ENCODE data around the gene ELOVL7. TPM values are rescaled to one million over a fixed set of nuclear protein-coding genes. Genes with fewer than 3 reads are reported as not detected.

The ELOVL7 gene
- total and polyA plus RNA-seq, 4 experiments from 2014 or later: not detected

- Histone ChIP-seq H3K4me1 (ENCODE audit: insufficient read depth, low read length) (no peaks in the 10 kb centered on the region), H3K36me3 (ENCODE audit: insufficient read depth, low read length) (no peaks in the 10 kb centered on the region), H3K27ac (ENCODE audit: low read depth, low read length) (no peak overlapping the region), H3K4me3 (ENCODE audit: low read length in 2 of 2) (no peak overlapping the region), H3K9me3 (ENCODE audit: control insufficient read depth in 1 of 2, low read length in 2 of 2) (no peaks in the 10 kb centered on the region), H3K27me3 (ENCODE audit: insufficient read depth, low read length) (no peaks in the 10 kb centered on the region)
- POLR2A ChIA-PET (ENCODE audit: partially characterized antibody): no interaction called here
- Mint-ChIP-seq H3K4me3 (no peak overlapping the region), H3K36me3 (no peaks in the 10 kb centered on the region), H3K4me1 (peaks cover 0 to 6% (median 3%) of the 10 kb centered on the region in 4 donors), H3K27me3 (no peaks in the 10 kb centered on the region), H3K27ac (no peak overlapping the region), H3K9me3 (peaks cover 0 to 1% (median 0%) of the 10 kb centered on the region in 8 donors)
- CTCF ChIA-PET (ENCODE audit: partially characterized antibody): no interaction called here
- DNase-seq: no peak
- intact Hi-C loops (cut with micrococcal nuclease): no loop called here
Measured at GRCh38 chr5:60830581-60831127, 13.4 kb downstream of the ELOVL7 start.

GRCh38 chr5:60829490-60830266, 14.4 kb downstream of the ELOVL7 start:
- POLR2A ChIA-PET (ENCODE audit: partially characterized antibody): no interaction called here
- intact Hi-C loops (cut with micrococcal nuclease): no loop called here
- DNase-seq: no peak
- H3K9me3 Mint-ChIP-seq: no peaks in the 10 kb centered on the region
- H3K9me3 ChIP-seq (ENCODE audit: control insufficient read depth in 1 of 2, low read length in 2 of 2): no peaks in the 10 kb centered on the region
- H3K27me3 Mint-ChIP-seq: no peaks in the 10 kb centered on the region
- no peaks in the 10 kb centered on the region for H3K27me3 ChIP-seq (ENCODE audit: insufficient read depth, low read length)
- no peaks in the 10 kb centered on the region for H3K36me3 Mint-ChIP-seq
- no peaks in the 10 kb centered on the region for H3K36me3 ChIP-seq (ENCODE audit: insufficient read depth, low read length)
- H3K27ac ChIP-seq (ENCODE audit: low read depth, low read length): no peak overlapping the region
- no peaks in the 10 kb centered on the region for H3K4me1 ChIP-seq (ENCODE audit: insufficient read depth, low read length)
- H3K4me1 Mint-ChIP-seq: peaks cover 0 to 6% (median 3%) of the 10 kb centered on the region in 4 donors
- no peak overlapping the region for H3K4me3 ChIP-seq (ENCODE audit: low read length in 2 of 2)
- peak overlapping the region in 1 of 7 donors; percentile 62 for H3K27ac Mint-ChIP-seq
- CTCF ChIA-PET (ENCODE audit: partially characterized antibody): no interaction called here
- no peak overlapping the region for H3K4me3 Mint-ChIP-seq

GRCh38 chr5:60827201-60827600, 16.9 kb downstream of the ELOVL7 start:
- no peak overlapping the region for H3K27ac Mint-ChIP-seq
- no peaks in the 10 kb centered on the region for H3K27me3 ChIP-seq (ENCODE audit: insufficient read depth, low read length)
- POLR2A ChIA-PET (ENCODE audit: partially characterized antibody): no interaction called here
- H3K36me3 Mint-ChIP-seq: no peaks in the 10 kb centered on the region
- H3K4me1 Mint-ChIP-seq: peaks cover 0 to 6% (median 3%) of the 10 kb centered on the region in 4 donors
- no peaks in the 10 kb centered on the region for H3K27me3 Mint-ChIP-seq
- DNase-seq: no peak
- intact Hi-C loops (cut with micrococcal nuclease): no loop called here
- H3K4me1 ChIP-seq (ENCODE audit: insufficient read depth, low read length): no peaks in the 10 kb centered on the region
- H3K9me3 ChIP-seq (ENCODE audit: control insufficient read depth in 1 of 2, low read length in 2 of 2): no peaks in the 10 kb centered on the region
- CTCF ChIA-PET (ENCODE audit: partially characterized antibody): no interaction called here
- H3K4me3 Mint-ChIP-seq: no peak overlapping the region
- no peak overlapping the region for H3K4me3 ChIP-seq (ENCODE audit: low read length in 2 of 2)
- H3K36me3 ChIP-seq (ENCODE audit: insufficient read depth, low read length): no peaks in the 10 kb centered on the region
- no peak overlapping the region for H3K27ac ChIP-seq (ENCODE audit: low read depth, low read length)
- no peaks in the 10 kb centered on the region for H3K9me3 Mint-ChIP-seq

GRCh38 chr5:60826653-60827052, 17.4 kb downstream of the ELOVL7 start:
- intact Hi-C loops (cut with micrococcal nuclease): no loop called here

GRCh38 chr5:60823574-60823973, 20.5 kb downstream of the ELOVL7 start:
- POLR2A ChIA-PET (ENCODE audit: partially characterized antibody): no interaction called here

More at GRCh38 chr5:60826653-60827052, 17.4 kb downstream of the ELOVL7 start:
- Histone ChIP-seq H3K4me3 (ENCODE audit: low read length in 2 of 2) (no peak overlapping the region), H3K9me3 (ENCODE audit: control insufficient read depth in 1 of 2, low read length in 2 of 2) (no peaks in the 10 kb centered on the region), H3K4me1 (ENCODE audit: insufficient read depth, low read length) (no peaks in the 10 kb centered on the region), H3K27me3 (ENCODE audit: insufficient read depth, low read length) (no peaks in the 10 kb centered on the region), H3K36me3 (ENCODE audit: insufficient read depth, low read length) (no peaks in the 10 kb centered on the region), H3K27ac (ENCODE audit: low read depth, low read length) (no peak overlapping the region)
- POLR2A ChIA-PET (ENCODE audit: partially characterized antibody): no interaction called here
- Mint-ChIP-seq H3K27ac (no peak overlapping the region), H3K27me3 (no peaks in the 10 kb centered on the region), H3K4me3 (no peak overlapping the region), H3K4me1 (peaks cover 0 to 6% (median 3%) of the 10 kb centered on the region in 4 donors), H3K9me3 (no peaks in the 10 kb centered on the region), H3K36me3 (no peaks in the 10 kb centered on the region)
- CTCF ChIA-PET (ENCODE audit: partially characterized antibody): no interaction called here
- DNase-seq: no peak

GRCh38 chr5:60822285-60822556, 21.8 kb downstream of the ELOVL7 start:
- CTCF ChIA-PET (ENCODE audit: partially characterized antibody): no interaction called here
- no peak overlapping the region for H3K4me3 Mint-ChIP-seq
- intact Hi-C loops (cut with micrococcal nuclease): no loop called here
- no peaks in the 10 kb centered on the region for H3K27me3 Mint-ChIP-seq
- Histone ChIP-seq H3K27me3 (ENCODE audit: insufficient read depth, low read length) (no peaks in the 10 kb centered on the region), H3K9me3 (ENCODE audit: control insufficient read depth in 1 of 2, low read length in 2 of 2) (no peaks in the 10 kb centered on the region), H3K4me1 (ENCODE audit: insufficient read depth, low read length) (no peaks in the 10 kb centered on the region), H3K27ac (ENCODE audit: low read depth, low read length) (no peak overlapping the region), H3K4me3 (ENCODE audit: low read length in 2 of 2) (no peak overlapping the region), H3K36me3 (ENCODE audit: insufficient read depth, low read length) (no peaks in the 10 kb centered on the region)
- POLR2A ChIA-PET (ENCODE audit: partially characterized antibody): no interaction called here
- no peaks in the 10 kb centered on the region for H3K4me1 Mint-ChIP-seq
- DNase-seq: no peak
- H3K27ac Mint-ChIP-seq: no peak overlapping the region
- no peaks in the 10 kb centered on the region for H3K9me3 Mint-ChIP-seq
- H3K36me3 Mint-ChIP-seq: no peaks in the 10 kb centered on the region

More at GRCh38 chr5:60823574-60823973, 20.5 kb downstream of the ELOVL7 start:
- DNase-seq: no peak
- no peaks in the 10 kb centered on the region for H3K9me3 Mint-ChIP-seq
- Histone ChIP-seq H3K4me3 (ENCODE audit: low read length in 2 of 2) (no peak overlapping the region), H3K27ac (ENCODE audit: low read depth, low read length) (no peak overlapping the region), H3K9me3 (ENCODE audit: control insufficient read depth in 1 of 2, low read length in 2 of 2) (no peaks in the 10 kb centered on the region), H3K27me3 (ENCODE audit: insufficient read depth, low read length) (no peaks in the 10 kb centered on the region), H3K4me1 (ENCODE audit: insufficient read depth, low read length) (no peaks in the 10 kb centered on the region), H3K36me3 (ENCODE audit: insufficient read depth, low read length) (no peaks in the 10 kb centered on the region)
- H3K4me3 Mint-ChIP-seq: no peak overlapping the region
- no peaks in the 10 kb centered on the region for H3K4me1 Mint-ChIP-seq
- H3K27ac Mint-ChIP-seq: no peak overlapping the region
- CTCF ChIA-PET (ENCODE audit: partially characterized antibody): no interaction called here
- intact Hi-C loops (cut with micrococcal nuclease): no loop called here
- no peaks in the 10 kb centered on the region for H3K36me3 Mint-ChIP-seq
- no peaks in the 10 kb centered on the region for H3K27me3 Mint-ChIP-seq

- no peaks in the 10 kb centered on the region for H3K36me3 ChIP-seq (ENCODE audit: insufficient read depth, low read length)
- H3K9me3 Mint-ChIP-seq: no peaks in the 10 kb centered on the region
- H3K4me1 ChIP-seq (ENCODE audit: insufficient read depth, low read length): no peaks in the 10 kb centered on the region
- intact Hi-C loops (cut with micrococcal nuclease): no loop called here
- no peak overlapping the region for H3K4me3 ChIP-seq (ENCODE audit: low read length in 2 of 2)
- no peak overlapping the region for H3K4me3 Mint-ChIP-seq
- POLR2A ChIA-PET (ENCODE audit: partially characterized antibody): no interaction called here
- H3K27ac ChIP-seq (ENCODE audit: low read depth, low read length): no peak overlapping the region
- CTCF ChIA-PET (ENCODE audit: partially characterized antibody): no interaction called here
- no peak overlapping the region for H3K27ac Mint-ChIP-seq
- H3K36me3 Mint-ChIP-seq: no peaks in the 10 kb centered on the region
- DNase-seq: no peak
- H3K27me3 Mint-ChIP-seq: no peaks in the 10 kb centered on the region
- H3K9me3 ChIP-seq (ENCODE audit: control insufficient read depth in 1 of 2, low read length in 2 of 2): no peaks in the 10 kb centered on the region
- H3K4me1 Mint-ChIP-seq: no peaks in the 10 kb centered on the region
- H3K27me3 ChIP-seq (ENCODE audit: insufficient read depth, low read length): no peaks in the 10 kb centered on the region
Measured at GRCh38 chr5:60821488-60822284, 22.4 kb downstream of the ELOVL7 start.

Data from CD4-positive, alpha-beta memory T cell (primary cell).